ENCODE data around the gene PLA2G4D. TPM values are rescaled to one million over a fixed set of nuclear protein-coding genes. Genes with fewer than 3 reads are reported as not detected.

PLA2G4D gene
- total RNA-seq, 2 donors from 2014 or later, result not detected

DNA sequence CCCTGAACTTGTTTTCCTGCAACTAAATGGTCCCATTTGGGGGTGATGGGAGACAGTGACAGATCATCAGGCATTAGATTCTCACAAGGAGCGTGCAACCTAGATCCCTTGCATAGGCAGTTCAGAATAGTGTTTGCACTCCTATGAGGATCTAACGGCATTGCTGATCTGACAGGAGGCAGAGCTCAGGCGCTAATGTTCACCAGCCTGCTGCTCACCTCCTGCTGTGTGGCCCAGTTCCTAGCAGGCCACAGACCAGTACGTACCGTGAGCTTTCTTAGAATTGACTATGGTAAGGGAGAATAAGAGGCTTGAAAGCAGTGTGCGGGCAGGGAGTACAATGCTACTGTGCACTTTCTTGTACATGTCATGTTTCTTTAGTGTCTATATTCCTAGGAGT, 56.0 kb downstream of the PLA2G4D start:
- intact Hi-C loops (cut with DNase I), result no loop called here
- DNase-seq, result no peak
- ATAC-seq, result no peak

DNA sequence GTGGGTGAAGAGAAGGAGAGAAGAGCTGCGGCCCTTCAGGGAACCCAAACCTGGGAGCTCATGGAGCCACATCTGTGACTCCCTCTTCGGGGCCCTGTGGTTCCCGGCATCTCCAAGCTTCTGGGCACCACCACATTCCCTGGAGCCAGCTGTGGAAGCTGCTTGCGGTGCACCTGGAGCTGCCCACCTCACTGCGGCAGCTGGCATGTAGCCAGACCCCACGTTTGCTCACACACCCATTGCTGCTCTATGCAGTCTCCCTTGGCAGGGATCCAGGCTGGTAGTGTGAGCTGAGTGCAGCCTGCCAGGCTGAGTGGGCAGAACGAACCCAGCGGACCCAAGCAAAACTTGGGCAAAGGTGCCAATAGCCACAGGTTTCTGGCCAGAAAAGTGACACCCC, 56.7 kb downstream of the PLA2G4D start:
- peak; percentile 49 to 51 for ATAC-seq
- DNase-seq, result peak; percentile 58
- intact Hi-C loops (cut with DNase I), result no loop called here

DNA sequence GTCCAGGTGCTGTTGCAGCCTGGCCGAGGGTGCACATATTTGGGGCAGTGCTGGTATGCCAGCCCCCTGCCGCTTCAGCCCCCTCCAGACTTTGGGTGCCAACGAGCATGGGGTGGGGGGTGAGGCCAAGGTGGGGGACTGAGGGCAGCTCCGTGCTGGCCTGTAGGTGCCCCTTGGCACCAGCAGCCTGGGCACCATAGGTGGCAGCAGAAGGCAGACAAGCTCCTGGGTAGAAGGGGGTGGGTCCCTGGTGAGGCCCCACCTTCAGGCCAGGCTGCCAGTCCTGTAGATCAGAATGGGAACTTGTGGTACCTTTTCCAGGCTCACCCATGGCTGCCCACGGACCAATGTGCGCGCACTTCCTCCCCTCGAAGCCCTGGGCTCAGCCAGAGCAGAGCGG, 57.4 kb downstream of the PLA2G4D start:
- intact Hi-C loops (cut with DNase I), result no loop called here
- ATAC-seq, result no peak
- DNase-seq, result no peak

DNA sequence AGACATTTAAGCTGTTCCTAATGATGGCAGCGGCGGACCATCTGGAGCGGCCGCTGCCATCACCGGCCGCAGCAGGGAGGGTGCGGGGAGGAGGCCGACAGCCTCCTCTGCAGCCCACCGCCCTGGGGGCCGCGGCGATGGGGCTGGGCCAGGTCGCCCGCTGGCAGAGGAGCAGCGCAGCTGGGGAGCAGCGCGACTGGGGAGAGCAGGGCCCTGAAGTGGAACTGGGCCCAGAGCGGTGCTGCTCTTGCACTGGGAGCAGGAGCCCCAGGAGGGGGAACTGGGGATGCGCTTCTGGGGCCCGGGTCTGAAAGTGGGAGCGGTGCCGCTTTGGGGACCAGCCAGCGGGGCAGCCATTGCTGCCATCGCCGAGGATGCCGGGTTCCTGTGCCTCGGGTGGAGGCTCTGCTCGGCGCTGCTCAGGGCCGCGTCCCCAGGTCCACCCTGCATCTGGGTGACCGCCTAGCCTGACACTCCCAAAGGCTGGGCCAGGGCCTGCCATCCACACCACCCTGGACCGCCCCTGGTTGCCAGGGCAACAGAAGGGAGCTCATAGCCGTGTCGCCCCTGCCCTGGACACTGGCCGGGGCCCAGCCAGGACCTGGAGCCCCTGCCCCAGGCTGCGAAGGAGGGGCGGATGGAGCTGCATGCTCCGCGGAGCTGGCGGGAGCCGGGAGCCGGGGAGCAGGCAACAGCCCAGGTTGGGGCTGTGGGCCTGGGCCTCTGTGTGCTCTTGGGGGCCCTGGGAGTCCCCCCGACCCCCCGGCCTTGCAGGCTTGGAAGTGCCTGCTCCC, 58.1 kb downstream of the PLA2G4D start:
- DNase-seq, result no peak
- intact Hi-C loops (cut with DNase I), result no loop called here
- no peak for ATAC-seq

DNA sequence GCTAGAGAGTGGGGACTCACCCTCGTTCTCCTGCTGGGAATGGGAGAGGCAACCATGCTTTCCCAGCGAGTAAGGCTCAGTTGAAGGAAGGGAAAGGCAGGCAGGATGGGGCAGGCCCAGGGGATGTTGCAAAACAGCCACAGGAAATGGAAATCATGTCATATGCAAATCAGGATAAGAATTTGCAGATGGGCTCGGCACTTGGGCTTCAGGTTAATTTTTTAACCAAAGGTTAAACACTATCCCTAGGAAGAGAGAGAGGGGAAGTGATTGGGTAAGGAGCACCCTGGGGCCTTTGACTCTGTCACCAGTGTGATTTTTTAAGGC, 59.0 kb downstream of the PLA2G4D start:
- no peak for DNase-seq
- intact Hi-C loops (cut with DNase I), result no loop called here
- no peak for ATAC-seq

DNA sequence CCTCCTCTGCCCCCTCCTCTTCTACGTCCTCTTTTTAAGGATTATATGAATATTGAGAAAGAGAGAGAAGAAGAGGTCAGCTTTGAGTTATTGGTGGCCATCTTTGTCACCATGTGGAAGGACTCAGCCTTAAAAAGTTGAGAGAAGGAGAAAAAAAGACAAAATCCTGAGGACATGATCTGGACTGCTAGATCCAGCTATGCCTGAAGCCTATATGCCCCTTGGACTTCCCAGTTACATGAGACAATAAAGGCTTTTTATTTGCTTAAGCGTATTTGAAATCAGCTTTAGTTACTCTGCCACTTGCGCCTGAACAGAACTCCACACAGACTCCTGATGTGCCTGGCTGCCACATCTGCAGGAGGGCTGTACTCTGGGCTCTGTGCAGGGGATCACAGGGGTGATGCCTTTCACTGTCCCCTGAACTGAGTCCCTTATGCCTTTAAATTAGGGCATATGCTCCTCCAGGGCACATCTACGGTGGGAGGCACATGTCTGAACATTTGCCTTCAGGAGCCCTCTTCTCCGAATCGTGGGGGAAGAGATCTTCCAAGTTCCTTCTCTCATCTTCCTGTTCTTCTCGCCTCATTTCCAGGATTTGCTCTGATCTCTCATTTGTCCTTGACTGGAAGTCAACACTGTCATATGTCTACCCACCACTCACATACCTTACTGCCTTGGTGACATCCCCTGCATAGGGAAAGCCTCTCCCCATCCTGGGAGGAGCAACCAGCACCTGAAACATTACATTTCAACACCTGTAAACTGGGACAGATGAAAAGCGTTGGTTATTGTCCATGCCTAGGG, 59.5 kb downstream of the PLA2G4D start:
- DNase-seq, result no peak
- no peak for ATAC-seq
- intact Hi-C loops (cut with DNase I), result no loop called here

DNA sequence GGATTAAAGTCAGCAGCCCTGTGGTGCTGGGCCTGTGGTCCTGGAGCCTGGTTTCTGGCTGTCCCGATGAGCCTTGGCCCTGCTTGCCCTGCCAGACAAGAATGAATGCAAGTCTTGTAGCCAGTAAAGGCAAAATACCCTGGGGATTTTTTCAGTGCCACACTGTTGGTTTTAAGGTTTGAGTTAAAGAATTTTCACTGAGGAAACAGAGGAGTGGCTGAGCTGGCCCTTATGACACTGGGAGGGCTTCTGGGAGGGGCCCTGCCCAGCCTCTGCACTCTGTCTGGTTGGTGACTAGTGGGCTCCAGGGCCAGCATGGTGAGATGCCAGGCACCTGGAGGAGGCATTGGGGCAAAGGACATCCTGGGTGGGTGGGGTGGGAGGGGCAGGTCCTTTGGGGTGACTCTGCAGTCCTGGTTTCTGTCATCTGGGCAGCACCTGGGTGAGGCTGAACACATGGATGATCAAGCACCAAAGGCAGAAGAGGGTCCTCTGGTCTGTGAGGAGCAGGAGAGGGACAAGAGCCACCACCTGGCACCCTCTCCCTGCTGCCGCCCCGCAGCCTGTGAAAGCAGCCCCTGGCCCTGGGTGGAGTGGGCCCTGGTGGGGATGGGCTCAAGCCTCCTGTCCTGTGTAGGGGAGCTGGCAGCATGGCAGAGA, 61.0 kb downstream of the PLA2G4D start:
- no peak for DNase-seq
- intact Hi-C loops (cut with DNase I), result no loop called here
- no peak for ATAC-seq

DNA sequence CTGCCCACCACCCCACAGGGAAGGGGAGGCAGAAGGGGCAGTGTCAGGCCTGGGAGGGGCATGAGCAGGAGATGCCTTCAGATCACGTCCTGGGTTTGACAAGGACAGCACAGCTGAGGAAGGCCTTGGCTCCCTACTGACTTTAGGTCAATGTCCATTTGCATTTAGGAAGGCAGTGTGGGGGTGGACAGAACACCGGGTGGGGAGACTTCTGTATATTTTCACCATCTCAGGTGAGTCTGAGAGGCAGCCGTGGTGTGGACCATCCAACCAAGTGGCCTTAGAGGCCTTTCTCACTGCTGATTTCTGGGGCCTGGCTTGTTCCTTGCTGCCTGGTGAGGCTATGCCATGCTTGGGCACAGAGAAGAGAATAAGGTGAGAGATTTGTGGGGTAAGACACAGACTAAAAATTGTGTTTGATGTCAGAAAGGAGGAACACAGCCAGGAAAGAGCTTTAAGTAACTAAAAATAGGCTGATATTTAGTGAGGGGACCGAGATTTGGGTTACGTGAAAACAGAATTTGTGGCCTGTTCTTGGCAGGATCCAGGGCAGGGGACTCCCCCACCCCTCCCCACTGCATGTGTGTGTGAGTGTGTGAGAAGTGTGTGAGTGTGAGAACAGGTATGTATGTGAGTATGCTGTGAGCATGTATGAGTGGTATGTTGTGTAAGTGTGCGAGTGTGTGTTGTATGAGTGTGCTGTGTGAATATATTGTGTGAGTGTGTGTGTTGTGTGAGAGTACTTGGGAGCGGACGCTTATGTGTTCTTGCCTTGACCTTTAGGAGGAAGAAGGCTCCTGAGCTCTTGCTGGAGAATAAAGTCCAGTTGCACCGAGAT, 61.8 kb downstream of the PLA2G4D start:
- ATAC-seq (peak in 1 of 2 donors; percentile 12), DNase-seq (no peak)
- intact Hi-C loops (cut with DNase I), result no loop called here

DNA sequence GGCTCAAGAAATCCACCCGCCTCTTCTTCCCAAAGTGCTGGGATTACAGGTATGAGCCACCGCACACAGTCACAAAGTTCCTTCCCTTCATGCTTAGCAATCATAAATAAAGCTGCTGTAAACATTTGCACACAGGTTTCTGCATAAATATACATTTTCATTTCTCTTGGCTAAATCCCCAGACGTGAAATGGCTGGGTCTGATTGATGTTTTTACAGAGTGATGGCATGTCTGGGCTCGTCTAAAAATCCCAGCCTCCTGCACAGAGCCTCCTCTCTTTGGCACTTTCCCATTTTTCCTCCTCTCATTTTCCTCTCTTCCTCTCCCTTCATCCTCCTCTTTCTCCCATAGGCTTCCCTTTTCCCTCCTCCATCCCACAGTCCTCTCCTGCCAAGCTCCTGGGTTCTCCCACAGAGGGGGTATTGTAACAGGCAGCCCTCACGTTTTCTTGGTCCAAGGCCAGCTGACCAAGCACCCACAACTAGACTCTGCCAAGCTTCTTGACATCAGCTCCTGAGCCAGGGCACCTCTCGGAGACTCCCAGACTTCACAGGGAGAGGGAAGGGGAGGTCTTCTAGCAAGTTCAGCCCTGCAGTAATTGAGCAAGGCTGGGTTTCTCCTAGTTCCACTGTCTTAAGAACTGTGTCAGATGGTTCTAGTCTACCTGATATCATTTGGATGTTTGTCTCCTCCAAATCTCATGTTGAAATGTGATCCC, 63.0 kb downstream of the PLA2G4D start:
- ATAC-seq, result peak in 1 of 2 donors; percentile 52
- intact Hi-C loops (cut with DNase I), result no loop called here

DNA sequence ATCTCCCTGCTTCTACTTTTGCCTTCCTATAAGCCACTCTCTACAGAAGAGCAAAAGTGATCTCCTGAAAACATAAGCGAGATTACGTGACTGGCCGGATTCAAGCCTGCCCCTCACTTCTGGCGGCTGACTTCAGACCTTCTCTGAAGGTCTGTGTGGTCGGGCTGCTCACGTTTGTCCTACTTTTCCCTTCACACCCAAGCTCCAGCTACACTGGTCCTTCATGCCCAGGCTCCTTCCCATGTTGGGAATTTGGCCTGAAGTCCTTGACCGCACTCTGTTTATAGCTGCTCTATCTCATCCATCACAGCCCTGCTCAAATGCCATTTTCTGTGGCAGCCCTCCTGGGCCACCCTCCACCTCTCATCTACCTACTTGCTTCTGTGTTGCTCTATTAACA, 66.8 kb downstream of the PLA2G4D start:
- intact Hi-C loops (cut with DNase I), result no loop called here
- no peak for DNase-seq
- peak in 1 of 2 donors; percentile 53 for ATAC-seq

More for the DNA sequence above, 63.0 kb downstream of the PLA2G4D start:
- no peak for DNase-seq

DNA sequence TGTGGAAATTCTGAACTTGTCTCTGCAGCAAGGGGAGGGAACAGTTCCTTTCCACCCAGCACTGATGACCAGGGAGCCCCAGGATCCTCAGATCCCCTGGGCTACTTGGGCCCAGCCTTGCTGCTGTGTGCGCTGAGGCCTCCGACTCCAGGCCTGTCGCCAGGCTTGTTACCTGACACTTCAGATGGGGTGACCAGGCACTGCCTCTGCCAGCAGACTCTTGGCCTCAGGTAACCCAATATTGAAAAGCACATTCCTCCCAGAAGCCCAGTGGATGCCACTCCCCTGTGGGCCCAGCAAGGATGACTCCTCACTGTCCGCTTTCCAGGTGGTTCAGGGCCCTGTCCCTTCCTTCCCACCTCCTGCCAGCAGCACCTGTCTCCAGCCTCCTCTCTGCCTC, 70.1 kb downstream of the PLA2G4D start:
- ATAC-seq (no peak), DNase-seq (no peak)
- intact Hi-C loops (cut with DNase I), result no loop called here

DNA sequence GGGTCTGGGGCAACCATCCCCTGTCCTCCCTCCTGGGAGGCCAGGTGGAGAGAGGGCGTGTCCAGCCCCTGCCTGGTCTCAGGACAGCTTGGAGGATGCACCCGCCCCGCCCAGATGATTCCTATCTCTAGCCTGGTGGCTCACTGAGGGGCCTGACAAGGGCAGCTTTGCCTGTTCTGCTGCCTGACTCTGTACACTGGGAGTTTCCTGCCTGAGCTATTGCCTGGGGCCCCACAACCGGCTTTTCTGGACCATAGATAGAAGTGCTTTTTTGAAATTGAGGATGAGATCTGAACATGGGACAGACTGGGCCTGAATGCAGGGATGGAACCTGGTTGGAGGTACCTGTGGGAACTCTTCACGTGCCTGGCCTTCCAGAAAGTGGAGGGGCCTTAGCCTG, 72.8 kb downstream of the PLA2G4D start:
- DNase-seq (no peak), ATAC-seq (no peak)
- intact Hi-C loops (cut with DNase I), result no loop called here

DNA sequence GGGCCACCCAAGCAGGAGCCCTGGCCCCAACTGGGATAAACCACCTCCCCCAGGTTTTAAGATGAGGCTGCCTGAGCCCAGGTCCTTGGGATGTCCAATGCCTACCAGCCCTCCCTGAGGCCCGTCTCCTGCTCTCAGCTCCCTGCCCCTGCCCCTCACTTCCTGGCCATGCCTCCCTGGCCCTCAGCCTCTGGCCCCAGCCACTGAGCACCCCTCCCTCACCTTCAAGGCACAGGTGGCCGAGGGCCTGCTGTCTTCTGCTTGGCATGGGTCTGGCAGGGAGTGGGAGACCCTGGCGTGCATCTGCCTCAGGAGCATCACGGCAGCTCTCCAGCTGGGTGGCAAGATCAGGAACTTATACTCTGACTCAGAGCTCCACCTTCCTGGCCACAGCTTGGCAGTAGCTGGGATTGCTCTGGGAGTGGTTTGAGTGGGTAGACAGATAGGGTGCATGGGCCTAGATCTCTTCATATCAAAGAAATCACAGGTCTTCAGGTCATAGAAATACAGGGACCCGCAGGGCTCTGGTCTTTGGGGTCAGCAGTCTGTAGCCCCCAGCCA, 73.6 kb downstream of the PLA2G4D start, which contains the start of gene PLA2G4E:
Gene PLA2G4E (minus strand): TSS at position 330 of the 561 bp plus-strand sequence. CDS start 12 bp downstream, at position 318.
- intact Hi-C loops (cut with DNase I), result no loop called here
- no peak for ATAC-seq
- no peak for DNase-seq

DNA sequence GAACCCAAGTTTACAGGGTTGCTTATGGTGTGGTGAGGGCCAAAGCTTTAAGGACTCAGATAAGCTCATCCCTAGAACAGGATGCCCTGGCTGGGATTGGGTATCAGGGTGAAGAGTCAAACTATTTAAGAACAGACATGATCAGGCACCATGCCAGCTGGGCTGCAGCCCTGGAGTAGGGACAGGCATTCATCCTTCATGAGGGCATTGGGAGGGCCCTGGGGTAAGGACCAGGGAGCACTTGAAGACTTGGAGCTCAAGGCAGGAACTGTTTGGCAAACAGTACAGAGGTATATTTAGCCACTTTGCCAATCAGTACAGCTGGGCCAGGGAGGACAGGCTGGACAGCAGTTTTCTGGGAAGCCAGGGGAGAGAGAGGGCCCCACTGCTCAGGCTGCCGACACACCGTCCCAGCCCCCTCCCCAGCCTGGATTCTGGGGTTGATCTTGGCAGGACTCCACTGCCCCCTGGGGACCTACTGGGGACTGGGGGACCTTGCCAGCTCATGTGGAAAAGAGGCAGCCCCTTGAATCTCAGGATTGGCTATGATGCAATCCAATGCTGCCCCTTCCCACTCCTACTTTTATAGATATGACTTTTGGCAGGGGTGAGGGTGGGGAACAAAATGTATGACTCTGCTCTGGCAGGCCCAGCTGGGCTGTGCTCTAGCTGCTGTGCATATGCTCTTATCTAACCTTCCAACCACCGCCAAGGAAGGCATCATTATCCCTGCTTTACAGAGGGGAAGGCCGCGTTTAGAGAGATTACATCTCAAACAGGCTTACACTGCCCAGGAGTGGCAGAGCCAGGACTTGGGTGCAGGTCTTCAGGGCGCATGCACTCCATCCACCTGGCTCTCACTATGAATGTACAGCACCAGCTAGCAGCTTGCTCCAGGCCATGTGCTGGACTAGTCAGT, 75.8 kb downstream of the PLA2G4D start:
- peak; percentile 90 for ATAC-seq
- DNase-seq, result peak; percentile 77

More for the DNA sequence above, 75.8 kb downstream of the PLA2G4D start:
- intact Hi-C loops (cut with DNase I), result loop anchor here in 1 of 2 donors (5.0 kb wide), 1 partner anchor 34 kb away; no protein-coding TSS in a partner anchor

All from left cardiac atrium (tissue), 4 donors.